Activated B cell treated with CpG ODN at 0.5 μM for 24 hours (primary cell): Measurements from ENCODE around the gene MIP. TPM values are rescaled to one million over a fixed set of nuclear protein-coding genes. Genes with fewer than 3 reads are reported as not detected.
A peak's percentile ranks its signal among the peaks of the same experiment; 100 is the strongest.
"Not testable (repeated sequence)": the region's sequence is repeated elsewhere in the genome, so short reads cannot be mapped to it uniquely, and the experiment has no call there.

Experiments used
- ATAC-seq: fragments of 200-7000 bp; cut with Tn5 transposase; one replicate; pipeline ENCODE4 v1.10.0; 2021; ENCODE audit warnings: low read depth, mild to moderate bottlenecking, moderate library complexity
- CTCF ChIA-PET: fragments of 350-600 bp; sonication (Branson Sonifier 250); formaldehyde crosslinking; loops from one replicate; lab custom pipeline; 2021; ENCODE audit warnings: antibody characterized with exemption; lab: Charles Lee
- POLR2A ChIA-PET: fragments of 350-600 bp; sonication (Branson Sonifier 250); formaldehyde crosslinking; loops from one replicate; lab custom pipeline; 2021; ENCODE audit warnings: antibody characterized with exemption; lab: Charles Lee
- DNase-seq: peaks from one replicate; pipeline ENCODE4 v3.0.0; 2022
- H3K27ac Mint-ChIP-seq: one replicate; pipeline ENCODE4 v1.8.0; 2020; ENCODE audit warnings: mixed read lengths
- H3K27me3 Mint-ChIP-seq: one replicate; pipeline ENCODE4 v1.8.0; 2021; ENCODE audit warnings: mixed read lengths
- H3K36me3 Mint-ChIP-seq: one replicate; pipeline ENCODE4 v1.8.0; 2021; ENCODE audit warnings: low read depth, mixed read lengths
- H3K4me1 Mint-ChIP-seq: one replicate; pipeline ENCODE4 v1.8.0; 2021; ENCODE audit warnings: mixed read lengths
- H3K4me3 Mint-ChIP-seq: one replicate; pipeline ENCODE4 v1.8.0; 2020; ENCODE audit warnings: mild to moderate bottlenecking, mixed read lengths
- H3K9me3 Mint-ChIP-seq: one replicate; pipeline ENCODE4 v1.8.0; 2020; ENCODE audit warnings: mixed read lengths
- CTCF ChIP-seq: fragments of 200-600 bp; IDR thresholded peaks from one replicate; pipeline ENCODE4 v1.8.0; 2022; ENCODE audit warnings: antibody characterized with exemption, mild to moderate bottlenecking
- intact Hi-C: fragments of 100-400 bp; cut with micrococcal nuclease; formaldehyde crosslinking; loops from one replicate; pipeline ENCODE4 v1.15.1; 2024
- total RNA-seq: library from RNA; stranded (reverse); gene quantifications from 2 replicates; pipeline ENCODE4 v1.2.3, GENCODE V29; 2022

MIP gene
- not detected in 2 replicates for total RNA-seq

GRCh38 chr12:56454557-56454956 lies at the start of gene MIP:
TSS of gene MIP (minus strand) at chr12:56454657. CDS start at chr12:56454613, 44 bp downstream.
- CTCF ChIA-PET = interaction anchor here (2.4 kb wide), 1 partner anchor 10 kb away, joined by 6 read pairs; no protein-coding TSS in a partner anchor
- POLR2A ChIA-PET = interaction anchor here (0.5 kb wide), 1 partner anchor 160 kb away, joined by 5 read pairs; no protein-coding TSS in a partner anchor
- Mint-ChIP-seq H3K27me3 (no peaks in the 10 kb centered on the region), H3K4me3 (no peak within 1 kb of the TSS), H3K4me1 (peaks cover 7% of the 10 kb centered on the region), H3K36me3 (no peaks in the 10 kb centered on the region), H3K27ac (no peak within 1 kb of the TSS), H3K9me3 (no peaks in the 10 kb centered on the region)
- TF ChIP-seq CTCF = no peak
- DNase-seq (no peak), ATAC-seq (no peak)
- intact Hi-C loops = no loop called here

GRCh38 chr12:56499879-56500278 lies 45.4 kb upstream of the MIP start:
- DNase-seq, H3K9me3 Mint-ChIP-seq, H3K36me3 Mint-ChIP-seq, H3K27ac Mint-ChIP-seq, POLR2A ChIA-PET, H3K4me3 Mint-ChIP-seq, CTCF ChIA-PET, ATAC-seq, H3K27me3 Mint-ChIP-seq, H3K4me1 Mint-ChIP-seq: not testable (repeated sequence)
- intact Hi-C loops = loop anchor here (2.0 kb wide), 1 partner anchor 381 kb away; the partner anchor contains the start of gene ZC3H10

- ATAC-seq, H3K4me1 Mint-ChIP-seq, CTCF ChIA-PET, H3K36me3 Mint-ChIP-seq, DNase-seq, intact Hi-C loops, H3K4me3 Mint-ChIP-seq, POLR2A ChIA-PET, H3K9me3 Mint-ChIP-seq, H3K27me3 Mint-ChIP-seq, H3K27ac Mint-ChIP-seq: not testable (repeated sequence)
Observed at GRCh38 chr12:56499452-56499851, 45.0 kb upstream of the MIP start.

GRCh38 chr12:56498126-56498902 lies 43.9 kb upstream of the MIP start:
- H3K27me3 Mint-ChIP-seq, POLR2A ChIA-PET, H3K4me3 Mint-ChIP-seq, H3K4me1 Mint-ChIP-seq, H3K9me3 Mint-ChIP-seq, H3K36me3 Mint-ChIP-seq, H3K27ac Mint-ChIP-seq, ATAC-seq, CTCF ChIA-PET, intact Hi-C loops, DNase-seq: not testable (repeated sequence)

GRCh38 chr12:56496704-56497103 lies 42.2 kb upstream of the MIP start:
- POLR2A ChIA-PET, intact Hi-C loops, ATAC-seq, H3K4me1 Mint-ChIP-seq, H3K27ac Mint-ChIP-seq, H3K9me3 Mint-ChIP-seq, H3K36me3 Mint-ChIP-seq, H3K27me3 Mint-ChIP-seq: not testable (repeated sequence)
- peak overlapping the region; percentile 73 for H3K4me3 Mint-ChIP-seq
- CTCF ChIA-PET = interaction anchor here (1.3 kb wide), 1 partner anchor 140 kb away, joined by 6 read pairs; no protein-coding TSS in a partner anchor
- DNase-seq = peak; percentile 49

- POLR2A ChIA-PET, intact Hi-C loops, H3K4me3 Mint-ChIP-seq, CTCF ChIA-PET, H3K4me1 Mint-ChIP-seq, H3K27me3 Mint-ChIP-seq, H3K27ac Mint-ChIP-seq, ATAC-seq, H3K9me3 Mint-ChIP-seq, H3K36me3 Mint-ChIP-seq, DNase-seq: not testable (repeated sequence)
Observed at GRCh38 chr12:56494481-56494880, 40.0 kb upstream of the MIP start.

GRCh38 chr12:56494106-56494415 lies 39.6 kb upstream of the MIP start:
- H3K27ac Mint-ChIP-seq, ATAC-seq, DNase-seq, H3K36me3 Mint-ChIP-seq, H3K9me3 Mint-ChIP-seq, CTCF ChIA-PET, H3K4me1 Mint-ChIP-seq, POLR2A ChIA-PET, H3K27me3 Mint-ChIP-seq, intact Hi-C loops, H3K4me3 Mint-ChIP-seq: not testable (repeated sequence)

GRCh38 chr12:56493409-56494105 lies 39.1 kb upstream of the MIP start:
- H3K36me3 Mint-ChIP-seq, H3K4me1 Mint-ChIP-seq, ATAC-seq, intact Hi-C loops, H3K4me3 Mint-ChIP-seq, H3K27me3 Mint-ChIP-seq, POLR2A ChIA-PET, H3K27ac Mint-ChIP-seq, CTCF ChIA-PET, H3K9me3 Mint-ChIP-seq, DNase-seq: not testable (repeated sequence)
